NCI-H128 (cell line): ENCODE measurements around the gene GRAP.
"Not testable (repeated sequence)": the region's sequence is repeated elsewhere in the genome, so short reads cannot be mapped to it uniquely, and the experiment has no call there.

Experiments
- DNase-seq: peaks from one replicate; lab custom pipeline; 2025; ENCODE audit not compliant: unreplicated experiment; lab: John Stamatoyannopoulos, UW

The GRAP gene

DNA sequence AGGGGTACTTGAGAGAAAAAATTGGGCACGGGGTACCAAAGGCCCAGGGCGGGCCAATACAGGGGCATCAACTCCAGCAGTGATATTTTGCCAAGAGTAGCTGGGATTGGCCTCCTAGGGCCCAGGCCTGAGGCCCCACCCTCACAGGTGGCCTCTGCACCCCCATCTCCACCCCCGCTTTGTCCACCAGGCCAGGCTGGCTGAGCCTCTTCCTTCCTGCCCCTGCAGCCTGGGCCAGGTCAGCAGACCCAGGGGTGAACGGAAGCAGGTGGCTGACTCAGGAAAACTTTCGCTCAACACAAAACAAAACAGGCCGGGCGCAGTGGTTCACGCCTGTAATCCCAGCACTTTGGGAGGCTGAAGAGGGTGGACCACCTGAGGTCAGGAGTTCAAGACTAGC, 3.7 kb downstream of the GRAP start:
- DNase-seq: not testable (repeated sequence)

GRCh38 chr17:19042369-19042768, 4.4 kb downstream of the GRAP start:
- not testable (repeated sequence) for DNase-seq

DNA sequence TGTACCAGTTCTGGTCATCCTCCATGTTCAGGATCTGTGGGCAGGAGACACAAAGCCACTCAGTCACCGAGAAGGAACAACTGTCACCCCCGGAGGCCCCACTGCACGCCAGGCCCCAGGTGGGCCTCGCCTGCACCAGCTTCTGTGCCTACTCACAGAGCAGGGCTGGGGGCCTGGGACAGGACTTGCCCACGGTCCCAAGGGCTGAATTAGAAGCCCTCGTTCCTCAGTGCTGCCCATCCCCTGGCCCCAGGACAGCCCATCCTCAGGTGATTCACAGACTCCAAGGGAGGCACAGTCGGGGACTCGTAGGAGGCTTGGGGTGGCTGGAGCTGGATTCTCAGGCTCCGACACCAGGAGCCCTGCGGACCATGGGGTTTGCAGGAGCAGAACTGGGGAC, 4.9 kb downstream of the GRAP start:
- not testable (repeated sequence) for DNase-seq

DNA sequence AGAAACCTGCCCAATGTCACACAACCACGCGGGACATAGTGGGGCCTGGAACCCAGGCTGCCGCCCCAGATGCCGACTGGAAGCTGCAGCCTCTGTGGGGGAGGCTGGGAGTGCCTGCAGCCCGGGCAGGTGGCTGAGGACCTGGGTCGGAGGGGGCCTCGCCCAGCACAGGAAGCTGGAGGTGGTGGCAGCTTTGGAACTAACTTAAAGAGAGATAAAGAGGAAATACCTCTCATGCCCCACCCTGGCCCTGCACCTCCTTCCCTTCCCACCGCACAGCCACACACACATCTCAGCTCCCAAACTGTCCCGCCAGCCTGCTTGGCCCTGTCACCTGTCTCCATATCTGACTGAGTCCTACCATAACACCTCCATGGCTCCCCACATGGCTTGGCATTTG, 6.4 kb downstream of the GRAP start:
- DNase-seq: not testable (repeated sequence)

DNA sequence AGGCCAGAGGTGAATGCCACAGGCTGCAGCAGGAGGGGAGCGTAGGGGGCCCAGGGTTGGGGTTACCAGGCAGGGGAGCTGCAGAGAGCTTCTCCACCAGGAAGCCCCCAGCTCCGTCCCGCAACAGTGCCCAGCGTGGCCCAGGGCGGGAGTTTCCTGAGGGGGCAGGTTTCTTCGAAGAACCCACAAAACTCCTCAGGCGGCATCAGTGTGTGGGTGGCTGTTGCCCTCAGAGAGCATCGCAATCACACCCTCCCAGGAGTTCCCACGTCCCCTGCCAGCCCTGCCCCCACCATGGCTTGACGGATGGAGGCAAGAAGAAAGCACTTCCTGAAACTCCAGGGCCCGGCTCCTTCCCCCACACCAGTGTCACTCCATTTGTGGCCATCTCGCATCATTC, 8.0 kb downstream of the GRAP start:
- DNase-seq: not testable (repeated sequence)

GRCh38 chr17:19038007-19038406, 8.8 kb downstream of the GRAP start:
- DNase-seq: not testable (repeated sequence)

DNA sequence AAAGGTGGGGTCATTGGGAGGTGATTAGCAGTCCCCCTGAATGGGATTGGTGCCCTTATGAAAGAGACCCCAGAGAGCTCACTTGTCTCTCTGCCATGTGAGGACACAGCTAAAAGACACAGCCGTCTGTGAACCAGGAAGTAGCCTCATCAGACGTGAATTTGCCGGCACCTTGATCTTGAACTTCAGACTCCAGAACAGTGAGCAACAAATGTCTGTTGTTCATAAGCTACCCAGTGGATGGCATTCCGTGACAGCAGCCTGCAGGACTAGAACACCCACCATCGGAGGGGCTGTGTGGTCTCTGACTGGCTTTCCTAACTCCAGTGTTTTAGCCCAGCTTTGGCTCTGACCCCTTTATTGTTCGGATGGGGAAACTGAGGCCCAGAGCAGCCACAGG, 9.2 kb downstream of the GRAP start:
- DNase-seq: not testable (repeated sequence)

- not testable (repeated sequence) for DNase-seq
Measured at GRCh38 chr17:19036186-19036585, 10.6 kb downstream of the GRAP start.

DNA sequence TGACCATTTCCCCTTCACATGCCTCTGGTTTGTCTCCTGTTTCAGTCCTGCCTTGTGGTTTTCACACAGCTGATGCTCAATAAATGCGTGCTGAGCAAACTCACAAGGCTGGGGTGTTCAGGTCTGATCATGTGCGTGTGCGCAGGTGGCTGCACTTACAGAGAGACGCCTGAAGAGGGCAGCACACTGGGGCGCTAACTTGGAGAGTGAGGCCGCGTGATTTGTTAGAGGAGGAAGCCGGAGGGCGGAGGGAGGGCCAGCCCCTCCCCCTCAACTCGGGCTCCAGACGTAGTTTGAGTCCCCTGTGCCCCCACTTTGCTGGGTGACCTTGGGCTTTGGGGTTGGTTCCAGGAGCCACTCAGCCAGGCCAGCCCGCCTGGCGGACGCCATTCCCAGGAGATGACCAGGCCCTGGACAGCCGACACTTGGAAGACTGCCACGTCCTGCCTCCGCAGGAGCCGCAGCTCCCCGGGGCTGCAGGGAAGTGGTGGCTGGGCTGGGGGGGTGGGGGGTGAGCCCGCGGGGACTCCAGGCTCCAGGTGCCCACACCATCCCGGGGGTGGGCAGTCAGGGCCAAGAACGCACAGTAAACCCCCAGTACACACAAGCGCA, 14.3 kb downstream of the GRAP start:
- DNase-seq: not testable (repeated sequence)

DNA sequence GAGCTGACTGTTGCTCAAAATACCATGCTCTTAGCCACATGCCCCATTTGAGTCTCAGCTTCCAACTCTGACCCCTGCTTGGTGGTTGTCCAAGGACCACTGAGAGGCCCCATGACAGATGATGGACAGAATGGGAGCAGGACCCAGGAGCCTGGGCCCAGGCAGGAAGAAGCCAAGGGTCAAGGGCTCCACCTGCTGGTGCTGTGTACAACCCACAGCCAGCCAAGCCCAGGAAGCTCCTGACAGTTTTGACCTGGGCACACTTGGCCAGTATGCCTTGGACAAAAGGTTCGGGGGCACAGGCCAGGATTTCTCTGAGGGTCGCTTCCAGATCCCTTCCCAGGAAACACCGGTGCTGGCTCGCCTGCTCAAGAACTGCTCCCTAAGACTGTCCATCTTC, 15.0 kb downstream of the GRAP start:
- not testable (repeated sequence) for DNase-seq

GRCh38 chr17:19030771-19031449, 15.8 kb downstream of the GRAP start:
- not testable (repeated sequence) for DNase-seq

DNA sequence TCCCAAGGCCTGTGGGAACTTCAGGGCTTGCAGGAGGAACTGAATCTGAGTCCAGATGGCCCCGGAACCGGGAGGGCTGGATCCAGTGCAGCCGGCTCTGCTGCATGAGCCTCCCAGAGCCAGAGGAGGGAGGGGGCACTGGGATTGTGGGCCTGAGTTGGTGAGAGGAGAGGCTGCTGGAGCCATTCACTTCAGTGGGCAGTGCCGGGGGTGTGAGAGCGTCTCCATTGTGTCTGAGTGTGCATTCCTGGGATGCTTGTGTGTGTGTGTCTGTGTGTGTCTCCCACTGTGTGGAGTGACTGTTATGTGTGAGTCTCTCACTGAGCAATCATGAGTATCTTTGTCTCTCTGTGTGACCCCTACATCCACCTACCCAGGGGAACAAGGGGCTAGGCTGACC, 17.0 kb downstream of the GRAP start:
- DNase-seq: not testable (repeated sequence)

DNA sequence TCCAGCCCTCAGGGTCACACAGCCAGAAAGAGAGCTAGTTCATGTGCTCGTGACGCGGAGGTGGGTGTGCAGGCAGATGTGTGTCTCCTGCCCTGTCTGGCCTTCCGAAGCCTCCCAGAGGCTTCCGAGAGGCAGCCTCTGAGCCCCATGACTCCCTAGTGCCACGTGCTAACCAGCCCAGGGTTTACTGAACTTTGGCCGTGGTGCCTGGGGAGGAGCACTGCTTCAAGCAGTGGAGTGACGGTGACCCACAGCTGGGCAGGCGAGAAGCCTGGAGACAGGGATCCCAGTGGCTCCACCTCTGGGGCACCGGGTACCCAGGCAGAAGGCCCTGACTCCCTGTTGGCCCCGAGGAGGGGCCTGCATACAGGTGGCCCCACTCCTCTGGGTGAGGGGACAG, 18.1 kb downstream of the GRAP start:
- not testable (repeated sequence) for DNase-seq

DNA sequence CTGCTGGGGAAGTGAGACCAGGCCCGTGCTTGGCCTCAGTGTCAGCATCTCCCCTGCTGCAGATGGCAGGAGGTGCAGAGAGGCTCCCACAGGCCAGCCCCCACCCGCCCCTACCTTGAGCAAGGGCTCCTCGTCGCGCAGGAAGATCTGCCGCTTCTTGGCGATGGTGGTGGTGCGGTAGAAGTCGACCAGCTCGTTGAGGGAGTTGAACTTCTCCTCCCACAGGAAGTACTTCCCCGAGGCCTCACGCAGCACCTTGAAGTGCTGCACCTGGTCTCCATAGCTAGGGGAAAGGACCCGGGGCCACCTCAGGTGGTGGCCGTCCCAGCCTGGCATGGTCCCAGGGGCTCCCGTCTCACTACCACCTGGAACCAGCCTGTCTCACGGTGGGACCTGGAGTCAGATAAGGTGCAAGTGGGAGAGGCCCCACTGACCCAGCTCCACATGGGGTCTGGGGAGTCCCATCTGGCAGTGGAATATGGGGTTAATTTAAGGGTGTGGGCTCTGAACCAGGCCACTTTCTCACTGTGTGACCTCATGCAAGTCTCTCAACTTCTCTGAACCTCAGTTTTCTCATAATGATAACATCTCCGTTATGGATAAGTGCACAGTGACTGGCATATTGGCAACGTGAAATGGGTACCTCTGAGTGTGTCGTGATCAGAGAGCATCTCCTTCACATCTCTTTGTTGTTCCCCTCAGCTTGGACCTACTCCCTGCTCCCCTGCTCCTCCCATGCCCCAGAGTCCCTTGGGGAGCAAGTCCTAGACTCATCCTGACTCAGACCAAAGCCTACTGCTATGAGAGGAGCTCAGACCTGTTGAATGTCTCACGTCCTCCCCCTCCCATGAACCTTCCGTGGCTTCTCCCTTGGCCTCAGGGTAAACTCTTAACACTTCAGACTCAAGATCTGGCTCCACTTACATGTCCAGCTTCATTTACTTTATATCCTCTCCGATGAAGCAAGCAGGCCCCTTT, 22.4 kb downstream of the GRAP start:
- DNase-seq: no peak

- DNase-seq: no peak
Measured at GRCh38 chr17:19023209-19023999, 23.4 kb downstream of the GRAP start.

DNA sequence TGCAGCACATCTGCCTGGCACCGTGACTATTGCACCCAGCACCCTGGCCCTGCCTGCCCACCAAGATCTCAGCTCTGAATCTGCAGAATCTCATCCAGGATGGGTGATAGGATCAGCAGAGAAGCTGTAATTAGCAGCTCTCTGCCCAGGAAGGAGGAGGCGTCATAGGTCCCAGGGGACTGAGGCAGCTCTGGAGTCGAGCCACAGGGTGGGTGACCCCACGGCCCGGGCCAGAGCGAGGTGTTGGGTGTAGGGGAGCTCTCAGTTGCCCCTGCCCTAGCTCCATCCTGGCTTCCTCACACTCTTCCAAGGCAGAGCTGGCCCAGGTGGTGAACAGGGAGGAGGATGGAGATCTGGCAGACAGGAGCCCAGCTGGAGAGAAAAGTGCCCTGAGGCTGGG, 24.0 kb downstream of the GRAP start:
- DNase-seq: no peak

GRCh38 chr17:19022128-19022527, 24.6 kb downstream of the GRAP start:
- no peak for DNase-seq

DNA sequence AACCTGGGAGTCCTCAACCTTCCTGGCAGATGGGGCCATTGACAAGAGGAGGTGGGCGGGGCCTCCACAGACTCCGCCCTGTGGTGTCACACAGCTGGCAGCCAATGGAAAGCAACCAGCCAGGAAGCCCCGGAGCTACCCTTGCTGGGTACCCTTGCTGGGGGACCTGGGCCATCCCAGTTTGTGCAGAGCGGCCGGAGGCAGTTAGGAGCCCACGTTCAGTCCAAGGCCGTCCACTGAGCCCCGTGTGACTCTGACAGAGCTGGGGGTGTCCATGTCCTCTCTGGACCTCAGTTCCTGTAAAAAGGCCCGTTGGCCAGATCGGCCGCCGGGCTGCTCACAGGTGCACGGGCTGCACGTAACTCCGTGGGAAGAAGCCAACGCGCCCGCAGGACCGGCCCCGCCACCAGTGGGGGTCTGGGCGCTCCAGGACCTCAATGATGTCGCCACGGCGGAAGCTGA, 25.1 kb downstream of the GRAP start:
- no peak for DNase-seq

DNA sequence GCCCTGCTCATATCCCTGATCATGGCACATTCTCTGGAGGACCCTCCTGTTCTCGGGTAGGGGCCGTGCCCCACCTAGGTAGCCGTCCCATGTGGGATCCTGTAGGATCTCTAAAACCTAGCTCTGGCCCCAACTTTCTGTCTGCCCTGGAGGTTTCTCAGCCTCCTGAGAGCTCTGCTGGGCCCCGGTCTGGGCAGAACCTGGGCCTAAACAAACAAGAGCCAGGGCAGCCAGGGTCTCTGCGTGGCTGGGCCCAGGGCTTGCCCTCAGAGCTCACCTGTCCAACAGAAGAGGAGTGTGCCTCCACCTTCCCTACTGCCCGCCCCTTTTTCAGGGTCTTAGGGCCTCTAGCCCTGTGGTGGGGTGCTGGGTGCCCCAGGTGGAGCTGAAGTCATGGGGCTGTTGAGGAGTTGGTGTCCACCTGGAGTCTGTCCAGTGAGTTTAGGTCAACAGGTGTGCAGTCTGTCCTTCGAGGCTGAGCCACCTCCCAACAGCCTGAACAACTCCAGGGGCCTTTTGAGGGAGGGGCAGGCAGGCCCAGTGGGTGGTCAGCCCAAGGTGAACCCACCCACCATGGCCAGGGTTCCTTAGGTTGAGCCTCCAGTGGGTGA, 25.6 kb downstream of the GRAP start:
- DNase-seq: not testable (repeated sequence)

DNA sequence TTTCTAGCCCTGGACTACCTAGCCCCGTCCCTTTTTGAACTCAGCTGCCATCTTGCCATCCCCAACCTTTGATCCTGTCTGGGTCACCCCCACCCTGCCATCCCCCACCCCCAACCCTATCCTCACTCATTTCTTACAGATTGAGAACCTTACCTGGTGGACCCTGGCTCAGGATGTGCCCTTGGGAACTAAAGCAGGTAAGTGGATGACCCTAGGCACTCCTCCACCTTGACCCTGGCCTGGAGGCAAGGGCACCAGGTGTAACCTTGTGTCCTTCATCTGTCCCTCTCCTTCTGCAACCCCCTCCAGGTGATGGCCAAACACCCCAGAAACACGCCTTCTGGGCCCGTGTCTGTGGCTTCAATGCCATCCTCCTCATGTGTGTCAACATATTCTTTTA, 26.7 kb downstream of the GRAP start:
- no peak for DNase-seq
